SIG-M5 treated with dmso at 0.1 percent for 504 hours (cell line): ENCODE data around the gene HSF2BP.
"Not testable (repeated sequence)": the region's sequence is repeated elsewhere in the genome, so short reads cannot be mapped to it uniquely, and the experiment has no call there.

Experiments used
- DNase-seq: peaks from one replicate; lab custom pipeline; 2025; ENCODE audit not compliant: unreplicated experiment; lab: John Stamatoyannopoulos, UW

The HSF2BP gene

DNA sequence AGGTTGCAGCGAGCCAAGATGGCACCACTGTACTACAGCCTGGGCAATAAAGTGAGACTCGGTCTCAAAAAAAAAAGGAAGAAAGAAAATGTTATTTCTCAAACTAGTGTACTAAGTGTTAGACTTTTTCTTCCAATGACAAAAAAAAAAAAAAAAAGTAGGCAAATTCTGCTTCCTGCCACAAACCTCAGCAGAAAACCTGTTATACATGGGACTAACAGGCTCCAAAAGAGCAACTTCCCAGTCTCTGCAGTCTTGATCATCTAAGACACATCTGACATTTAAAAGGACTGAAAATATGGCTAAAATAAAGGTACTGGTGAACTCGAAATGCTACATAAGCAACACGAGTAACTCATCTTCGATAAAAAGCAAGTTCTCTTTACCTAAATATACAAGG is 59.6 kb downstream of the HSF2BP start:
- DNase-seq = no peak

DNA sequence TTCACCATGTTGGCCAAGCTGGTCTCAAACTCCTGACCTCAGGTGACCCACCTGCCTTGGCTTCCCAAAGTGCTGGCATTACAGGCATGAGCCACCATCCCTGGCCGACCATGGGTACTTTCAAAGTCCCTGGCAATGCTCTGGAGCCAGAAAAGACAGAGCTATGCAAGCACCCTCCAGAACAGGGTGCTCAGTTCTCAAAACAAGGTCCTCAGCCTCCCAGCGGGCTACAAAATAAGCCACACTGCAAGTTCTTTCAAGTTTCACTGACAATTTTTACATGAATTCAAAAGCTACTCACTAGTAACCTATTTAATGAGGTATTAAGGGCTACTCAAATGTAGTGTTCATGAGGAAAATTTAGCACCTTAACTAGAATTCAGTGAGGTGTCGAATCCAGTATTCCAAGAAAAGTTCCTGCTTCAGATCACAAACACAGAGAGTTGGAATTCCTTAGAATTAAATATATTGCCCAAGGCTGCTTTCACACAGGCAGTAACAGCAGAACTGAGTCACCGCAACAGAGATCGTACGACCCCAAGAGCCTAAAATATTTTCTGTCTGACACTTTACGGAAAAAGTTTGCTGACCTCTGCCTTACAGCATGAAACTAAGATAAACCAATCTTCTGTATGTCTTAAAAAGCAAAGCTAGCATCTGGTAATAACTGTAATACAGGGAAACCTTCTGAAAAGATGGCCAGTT is 60.7 kb downstream of the HSF2BP start:
- DNase-seq = no peak

DNA sequence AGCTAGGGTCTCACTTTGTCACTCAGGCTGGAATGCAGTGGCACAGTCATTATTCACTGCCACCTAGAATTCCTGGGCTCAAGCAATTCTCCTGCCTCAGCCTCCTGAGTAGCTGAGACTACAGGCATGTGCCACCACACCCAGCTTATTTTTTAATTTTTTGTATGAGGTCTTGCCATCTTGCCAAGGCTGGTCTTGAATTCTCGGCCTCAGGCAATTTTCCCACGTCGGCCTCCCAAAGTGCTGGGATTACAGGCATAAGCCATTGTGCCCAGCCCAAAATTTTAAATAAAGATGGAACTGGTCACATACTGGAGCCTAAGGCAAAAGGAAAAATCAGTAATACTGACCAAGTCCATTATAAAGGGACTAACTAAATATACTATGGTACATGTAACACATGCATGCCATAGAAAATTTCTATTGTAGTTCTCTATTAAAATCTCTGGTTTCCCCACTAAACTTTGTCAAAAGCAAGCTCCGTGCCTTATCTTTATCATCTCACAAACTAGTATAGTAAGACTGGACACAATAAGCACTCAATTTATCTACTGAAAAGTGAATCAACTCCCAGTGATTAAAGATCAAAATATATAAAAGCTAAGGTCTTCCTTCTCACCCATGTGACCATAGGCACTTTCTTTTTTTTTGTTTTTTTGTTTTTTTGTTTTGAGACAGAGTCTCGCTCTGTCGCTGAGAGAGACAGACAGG is 61.6 kb downstream of the HSF2BP start:
- no peak for DNase-seq

DNA sequence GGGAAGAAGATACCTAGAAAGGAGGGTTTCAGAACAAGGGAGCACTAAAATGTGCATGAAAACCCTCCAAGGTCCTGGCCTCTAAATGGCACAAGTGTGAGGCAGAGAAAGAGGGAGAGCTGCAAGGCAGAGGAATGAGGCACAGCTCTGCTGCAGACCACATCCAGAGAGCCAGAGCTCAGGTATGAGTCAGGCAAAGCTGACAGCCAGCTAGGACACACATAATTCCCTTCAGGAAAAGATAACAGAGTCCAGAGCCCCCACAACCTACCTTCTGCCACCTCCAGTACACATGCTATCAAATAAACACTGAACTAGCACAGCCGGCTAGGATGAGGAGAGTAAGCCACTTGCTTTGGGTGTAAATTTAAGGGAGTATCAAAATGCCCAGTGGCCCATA is 62.2 kb downstream of the HSF2BP start:
- no peak for DNase-seq

DNA sequence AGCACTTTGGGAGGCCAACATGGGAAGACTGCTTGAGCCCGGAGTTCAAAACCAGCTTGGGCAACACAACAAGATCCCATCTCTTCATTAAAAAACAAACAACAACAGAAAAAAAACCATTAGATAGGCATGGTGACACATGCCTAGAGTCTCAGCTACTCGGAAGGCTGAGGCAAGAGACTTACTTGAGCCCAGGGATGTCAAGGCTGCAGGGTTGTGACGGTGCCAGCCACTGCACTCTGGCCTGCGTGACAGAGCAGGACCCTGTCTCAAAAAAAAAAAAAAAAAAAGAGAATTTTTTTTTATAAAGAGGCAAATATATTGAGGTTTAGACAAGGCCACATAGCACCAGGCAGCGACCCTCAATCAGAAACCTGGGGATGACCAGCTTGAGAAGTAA is 62.7 kb downstream of the HSF2BP start:
- DNase-seq = no peak

DNA sequence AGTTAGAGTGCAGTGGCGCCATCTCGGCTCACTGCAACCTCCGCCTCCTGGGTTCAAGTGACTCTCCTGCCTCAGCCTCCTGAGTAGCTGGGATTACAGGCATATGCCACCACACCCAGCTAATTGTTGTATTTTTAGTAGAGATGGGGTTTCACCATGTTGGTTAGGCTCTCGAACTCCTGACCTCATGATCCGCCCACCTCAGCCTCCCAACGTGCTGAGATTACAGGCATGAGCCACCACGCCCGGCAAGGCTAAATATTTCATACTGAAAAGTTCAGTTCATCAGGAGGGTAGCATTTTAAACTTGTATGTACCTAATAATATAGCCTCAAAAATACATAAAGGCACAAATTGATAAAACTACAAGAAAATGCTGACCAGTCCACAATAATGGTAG is 63.5 kb downstream of the HSF2BP start:
- not testable (repeated sequence) for DNase-seq

DNA sequence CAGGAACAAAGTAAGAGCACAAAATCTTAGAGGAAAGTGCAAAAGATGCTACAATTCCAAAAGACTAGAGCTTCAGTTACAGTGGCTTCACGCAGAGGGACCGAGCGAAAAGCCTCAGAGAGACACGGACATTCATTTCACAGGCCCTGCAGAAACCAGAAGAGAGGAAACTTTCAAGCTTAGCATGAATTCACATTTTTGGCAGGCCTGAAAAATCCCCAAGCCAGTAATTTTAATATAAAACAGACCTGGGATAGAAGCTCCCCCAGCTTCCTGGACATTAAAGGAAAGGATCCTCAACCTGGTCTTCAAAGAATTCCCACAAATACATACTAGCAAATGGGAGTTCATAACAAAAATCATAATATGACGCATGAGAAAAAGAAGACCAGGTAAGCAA is 66.2 kb downstream of the HSF2BP start:
- DNase-seq = no peak

DNA sequence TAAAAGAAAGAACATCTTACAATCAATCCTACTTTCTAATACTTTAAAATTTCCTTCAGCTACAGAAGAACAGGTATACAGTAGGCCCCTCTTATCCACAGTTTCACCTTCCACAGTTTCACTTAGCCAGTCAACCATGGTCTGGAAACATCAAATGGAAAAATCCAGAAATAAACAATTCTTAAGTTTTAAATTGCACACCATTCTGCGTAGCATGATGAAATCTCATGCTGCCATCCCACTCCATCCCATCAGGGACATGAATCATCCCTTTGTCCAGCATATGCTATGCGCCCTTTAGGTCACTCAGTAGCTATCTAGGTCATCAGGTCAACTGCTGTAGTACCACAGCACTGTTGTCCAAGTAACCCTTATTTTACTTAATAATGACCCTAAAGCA is 67.7 kb downstream of the HSF2BP start:
- no peak for DNase-seq

DNA sequence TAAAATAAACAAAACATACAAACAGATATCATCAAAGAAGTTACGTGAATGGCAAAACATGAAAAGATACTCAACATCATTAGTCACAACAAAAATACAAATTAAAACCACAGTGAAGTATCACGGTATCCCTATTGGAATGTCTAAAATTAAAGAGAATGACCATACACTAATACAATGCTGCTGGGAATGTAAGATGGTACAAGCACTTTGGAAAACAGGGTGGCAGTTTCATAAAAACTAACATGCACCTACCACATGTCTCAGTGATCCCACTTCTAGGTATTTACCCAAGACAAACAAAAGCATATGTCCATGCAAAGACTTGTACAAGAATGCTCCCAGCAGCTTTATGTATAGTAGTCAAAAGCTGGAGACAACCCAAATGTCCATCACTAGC is 69.1 kb downstream of the HSF2BP start:
- no peak for DNase-seq

DNA sequence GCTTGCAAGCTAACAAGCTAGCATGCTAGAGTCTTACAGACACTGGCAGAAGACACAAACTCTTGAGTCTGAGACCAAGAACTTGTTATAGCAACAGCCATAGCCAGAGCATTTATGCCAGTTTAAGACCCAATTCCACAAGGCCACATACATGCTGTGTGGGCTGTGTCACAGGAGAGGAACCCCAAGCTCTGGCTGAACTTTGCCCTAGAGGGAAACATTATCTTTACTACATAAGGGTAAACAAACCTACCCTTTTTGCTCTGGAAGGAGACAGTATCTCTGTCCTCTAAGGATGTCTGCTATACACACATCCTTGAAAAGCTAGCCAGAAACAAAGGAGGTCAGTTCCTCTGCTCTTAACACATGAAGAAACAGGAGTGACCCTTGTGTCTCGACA is 70.3 kb downstream of the HSF2BP start:
- DNase-seq = no peak

DNA sequence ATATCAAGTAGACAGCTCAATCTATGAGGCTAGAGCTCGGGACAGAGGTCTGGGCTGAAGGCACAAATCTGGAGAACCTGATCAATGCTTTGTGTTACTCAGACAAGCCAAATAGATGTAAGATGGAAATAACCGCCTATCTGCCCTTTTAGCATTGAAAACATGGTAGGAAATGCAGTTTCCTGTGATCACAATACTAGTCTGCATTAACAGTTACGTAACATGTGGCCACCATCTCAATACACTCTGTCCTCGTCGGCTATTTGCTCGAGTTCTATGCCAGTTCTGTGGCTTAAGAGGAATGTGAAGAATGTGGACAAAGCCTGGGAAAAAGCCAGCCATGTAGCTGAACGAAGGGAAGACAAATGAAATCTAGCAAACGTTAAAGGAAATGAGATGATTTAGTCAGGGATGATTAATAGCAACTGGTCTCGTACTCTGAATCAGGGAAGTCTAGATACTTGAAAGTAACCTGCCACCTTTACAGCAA is 73.3 kb downstream of the HSF2BP start:
- DNase-seq = peak; percentile 55

DNA sequence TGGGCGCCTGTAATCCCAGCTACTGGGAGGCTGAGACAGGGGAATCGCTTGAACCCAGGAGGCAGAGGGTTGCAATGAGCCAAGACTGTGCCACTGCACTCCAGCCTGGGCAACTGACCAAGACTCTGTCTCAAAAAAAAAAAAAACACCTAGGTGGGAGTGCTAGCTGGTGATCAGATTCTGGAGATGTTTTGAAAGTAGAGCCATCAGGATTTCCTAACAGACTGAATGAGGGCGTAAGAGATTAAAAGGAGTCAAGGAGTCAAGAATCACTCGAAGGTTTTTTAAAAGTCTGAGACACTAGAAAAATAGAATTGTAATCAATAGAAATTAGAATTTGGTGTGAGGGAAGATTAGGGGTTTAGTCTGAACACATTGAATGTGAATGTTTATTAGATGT is 73.8 kb downstream of the HSF2BP start:
- DNase-seq = no peak

DNA sequence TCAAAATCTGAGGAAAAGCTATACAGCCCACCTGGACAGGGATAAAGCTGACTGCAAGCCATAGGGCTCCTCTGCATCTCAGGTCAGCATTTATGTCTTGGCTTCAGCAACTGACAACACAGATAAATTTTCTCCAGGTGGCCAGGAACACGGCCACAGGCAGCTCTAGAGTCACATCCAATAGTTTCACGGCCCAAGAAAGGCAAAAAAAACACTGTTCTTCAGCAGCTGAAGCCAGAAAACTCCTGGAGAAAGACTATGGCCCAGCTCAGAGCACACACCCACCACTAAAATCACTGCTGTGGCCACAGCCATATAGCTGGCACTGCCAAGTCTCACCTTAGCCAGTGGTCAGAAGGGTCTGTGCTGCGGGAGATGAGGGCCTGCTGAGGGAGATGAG is 77.8 kb downstream of the HSF2BP start:
- no peak for DNase-seq

DNA sequence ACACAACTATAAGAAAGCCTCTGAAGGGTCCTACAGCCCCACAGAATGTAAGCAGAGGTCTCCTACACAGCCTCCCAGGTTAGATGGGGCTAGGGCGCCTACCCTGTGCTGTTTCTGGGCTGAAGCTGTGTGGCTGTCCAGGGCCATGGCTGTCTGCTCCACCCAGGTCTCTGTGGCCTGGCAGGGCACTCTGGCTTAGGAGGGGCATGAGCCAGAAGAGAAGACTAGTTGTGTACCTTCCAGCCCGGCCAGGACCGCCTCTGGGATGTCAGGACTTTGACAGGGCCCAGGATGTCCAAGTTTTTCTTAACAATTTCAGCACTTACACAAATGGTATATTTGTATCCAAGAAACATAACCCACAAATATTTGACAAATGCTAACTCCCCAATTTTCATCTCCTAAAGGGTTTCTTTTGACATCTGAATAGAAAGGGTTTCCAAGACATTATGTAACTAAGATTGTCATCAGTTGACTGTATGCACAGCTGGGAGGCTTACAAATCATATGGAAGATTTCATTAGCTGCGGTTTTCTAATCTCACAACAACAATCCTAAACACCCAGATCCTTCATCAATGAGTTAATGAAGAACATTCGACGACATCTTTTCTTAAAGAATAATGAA is 80.5 kb downstream of the HSF2BP start:
- peak; percentile 16 for DNase-seq

DNA sequence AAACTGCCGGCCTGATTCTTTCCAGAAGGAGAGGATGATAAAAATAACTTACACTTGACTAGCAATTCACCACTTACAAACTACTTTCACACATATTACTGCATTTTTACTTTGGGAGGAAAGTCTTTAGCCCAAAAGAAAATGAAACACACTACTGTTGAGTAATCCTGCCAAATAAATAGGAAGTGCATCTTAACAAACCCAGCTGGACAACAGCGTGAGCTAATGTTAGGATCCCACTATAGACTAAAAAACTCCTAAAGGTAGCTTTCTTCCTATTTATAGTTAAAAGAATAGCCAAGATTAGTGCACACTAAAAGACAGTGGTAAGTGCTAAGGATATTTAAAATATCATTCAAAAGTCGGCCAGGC is 83.8 kb downstream of the HSF2BP start:
- DNase-seq = peak; percentile 18

DNA sequence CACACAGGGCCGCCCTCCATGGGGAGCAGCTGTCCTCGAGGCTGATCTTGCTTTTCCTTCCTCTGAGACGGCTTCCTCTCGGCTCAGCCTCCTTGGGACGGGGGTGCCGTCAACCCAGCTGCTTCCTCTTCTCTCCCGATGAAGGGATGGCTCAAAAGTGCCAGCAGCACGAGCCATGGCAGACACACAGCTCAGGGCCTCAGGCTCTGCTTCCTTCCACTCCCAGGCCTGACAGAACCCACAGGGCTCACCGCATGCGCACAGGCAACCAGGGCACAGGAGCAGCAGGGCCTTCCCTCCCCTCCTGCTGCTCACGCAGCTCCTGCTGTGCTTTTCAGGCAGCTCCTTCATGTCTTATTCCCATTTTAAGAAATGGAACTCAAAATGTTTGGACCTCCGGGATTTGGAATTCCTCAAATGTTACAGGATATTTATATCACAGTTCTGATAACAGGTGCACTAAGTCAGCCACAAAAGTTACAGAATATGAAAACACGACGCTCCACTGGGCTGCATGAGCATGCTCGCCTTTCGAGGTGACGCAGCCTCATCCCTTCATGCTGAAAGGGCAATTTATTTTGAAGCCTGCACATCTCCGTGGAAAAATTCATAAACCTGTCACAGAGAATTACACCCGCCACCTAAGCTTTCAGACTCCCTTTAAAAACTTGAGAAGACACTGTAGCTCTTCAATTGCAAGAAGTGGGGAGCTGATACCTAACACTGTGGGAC is 84.4 kb downstream of the HSF2BP start:
- DNase-seq = no peak

DNA sequence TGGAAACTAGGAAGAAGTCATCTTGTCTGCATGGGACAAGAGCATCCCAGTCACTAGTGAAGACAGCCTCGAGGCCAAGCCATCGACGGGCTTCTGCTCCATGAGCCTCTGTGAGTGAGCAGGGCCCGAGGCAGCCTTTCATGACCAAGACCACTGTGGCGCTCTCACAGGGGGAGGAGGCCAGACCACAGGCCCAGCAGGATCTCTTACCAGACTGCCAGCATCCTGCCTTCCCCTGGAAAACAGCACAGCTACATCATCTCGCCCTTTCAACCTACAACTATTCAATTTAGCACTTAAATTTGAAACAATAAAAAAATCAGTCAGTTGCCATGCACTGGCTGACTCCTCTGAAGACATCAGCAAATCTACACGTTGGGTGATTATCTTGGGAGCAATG is 85.4 kb downstream of the HSF2BP start:
- DNase-seq = no peak

DNA sequence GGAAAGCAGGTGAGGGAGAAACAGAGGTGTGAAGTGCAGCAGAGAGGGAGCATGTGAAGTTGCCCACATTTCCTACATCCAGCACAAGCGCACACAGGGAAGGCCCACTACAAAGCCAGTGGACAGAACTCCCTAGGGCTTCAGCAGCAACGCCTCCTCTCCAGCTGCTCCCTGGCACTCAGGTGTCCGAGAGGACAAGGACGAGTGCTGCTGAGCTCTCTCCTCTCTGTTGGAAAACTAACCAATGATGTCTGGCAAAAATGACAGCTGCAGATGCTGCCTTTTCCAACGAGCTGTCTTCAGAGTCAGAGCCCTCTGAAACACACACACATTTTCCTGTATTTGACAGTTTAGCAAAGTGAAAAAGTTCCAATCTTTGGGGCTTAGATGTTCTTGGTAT is 86.8 kb downstream of the HSF2BP start:
- DNase-seq = no peak

DNA sequence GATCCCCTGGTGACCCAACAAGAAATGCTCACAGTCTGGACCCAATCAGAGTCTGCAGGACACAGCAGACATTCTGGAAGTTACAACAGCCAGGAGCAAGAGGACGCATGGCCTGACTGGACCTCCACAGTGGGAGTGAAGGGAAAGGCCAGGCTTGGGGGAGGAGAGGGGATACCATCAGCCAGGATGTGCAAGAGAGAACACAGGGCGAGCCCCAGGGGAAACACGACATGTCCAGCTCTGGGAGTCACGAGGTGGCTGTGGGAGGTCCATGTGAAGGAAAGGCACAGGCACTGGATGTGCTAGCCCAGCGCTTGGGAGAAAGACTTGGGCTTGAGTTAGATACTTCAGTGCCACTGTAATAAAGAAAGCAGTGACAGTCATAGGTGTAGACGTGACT is 87.3 kb downstream of the HSF2BP start:
- no peak for DNase-seq

DNA sequence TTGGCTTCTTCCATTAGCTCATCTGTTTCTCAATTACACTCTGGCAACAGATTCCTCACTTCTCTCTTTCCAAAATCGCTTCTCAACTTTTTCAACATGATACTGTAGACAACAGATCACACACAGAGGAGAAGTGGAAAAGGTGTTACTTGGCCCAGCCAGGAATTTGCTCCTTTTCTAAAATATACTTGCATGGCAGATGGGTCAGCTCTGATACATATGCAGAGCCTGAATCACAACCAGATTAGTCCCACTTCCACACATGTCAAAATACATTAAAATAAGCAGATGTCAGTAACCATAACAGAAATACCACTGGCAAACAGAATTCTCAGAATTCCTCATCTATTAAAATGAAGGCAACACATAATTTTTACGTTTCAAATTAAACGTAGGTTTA is 89.1 kb downstream of the HSF2BP start:
- not testable (repeated sequence) for DNase-seq

DNA sequence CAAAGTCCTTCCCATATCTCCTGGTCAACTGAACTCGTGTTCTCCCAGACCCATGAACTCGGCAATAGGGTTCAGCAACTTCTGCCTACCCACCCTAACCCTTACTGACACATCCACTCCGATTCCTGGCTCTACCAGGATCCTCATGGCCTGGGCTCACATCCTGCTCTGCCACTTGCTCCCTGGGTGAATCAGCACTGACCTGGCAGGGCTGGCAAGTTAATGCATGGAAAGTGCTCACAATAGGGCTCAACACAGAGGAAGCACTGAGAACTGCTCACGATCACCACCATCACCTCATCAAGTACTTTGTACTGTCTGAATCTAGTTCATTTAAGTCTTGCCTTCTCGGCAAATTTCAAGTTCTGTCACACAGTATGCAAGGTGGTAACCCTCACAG is 96.8 kb downstream of the HSF2BP start:
- not testable (repeated sequence) for DNase-seq

DNA sequence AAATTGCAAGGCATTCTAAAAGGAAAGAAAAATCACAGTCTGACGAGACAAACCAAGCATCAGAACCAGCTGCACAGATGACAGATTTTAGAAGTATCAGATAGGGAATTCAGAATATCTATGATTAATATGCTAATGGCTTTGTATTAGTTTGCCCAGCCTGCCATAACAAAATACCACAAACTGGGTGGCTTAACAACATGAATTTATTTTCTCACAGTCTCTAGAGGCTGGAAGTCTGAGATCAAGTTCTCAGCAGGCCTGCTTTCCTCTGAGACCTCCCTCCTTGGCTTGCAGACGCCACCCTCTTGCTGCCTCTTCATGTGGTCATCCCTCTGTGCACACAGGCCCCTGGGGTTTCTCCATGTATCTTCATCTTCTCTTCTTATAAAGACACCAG is 118.7 kb downstream of the HSF2BP start:
- DNase-seq = not testable (repeated sequence)
